H1 (cell line): ENCODE measurements around the gene ADAMTS17. TPM values are rescaled to one million over a fixed set of nuclear protein-coding genes. Genes with fewer than 3 reads are reported as not detected.

Source experiments
- CTCF ChIA-PET: fragments of 300-600 bp; sonication (Branson Sonifier 250); formaldehyde crosslinking; loops from one replicate; lab custom pipeline; 2021; ENCODE audit not compliant: partially characterized antibody; lab: Charles Lee
- POLR2A ChIA-PET: fragments of 300-600 bp; sonication (Branson Sonifier 250); formaldehyde crosslinking; loops from one replicate; lab custom pipeline; 2021; ENCODE audit warnings: inconsistent platforms; ENCODE audit not compliant: partially characterized antibody; lab: Charles Lee
- DNase-seq, 2 experiments: peaks; one replicate each; pipeline versions ENCODE4 v3.0.0 to v3.0.0-alpha.2; 2010 to 2022; ENCODE audit warnings: low spot score in 2 of 2, low read depth in 1 of 2, mixed read lengths in 1 of 2
- FAIRE-seq: peaks from 2 replicates; lab custom pipeline; 2011; peaks lifted over from hg19 to GRCh38; lab: Jason Lieb, UNC
- H2AFZ ChIP-seq: 2 replicates; pipeline ENCODE4 v1.8.1; 2012; ENCODE audit warnings: low read length, inconsistent platforms
- H2AK5ac ChIP-seq: 2 replicates; pipeline ENCODE4 v1.6.1; 2013; ENCODE audit warnings: low read depth, low read length
- H2BK120ac ChIP-seq: replicated peaks from 2 replicates; pipeline ENCODE3; 2013; ENCODE audit warnings: low read depth, low read length, inconsistent platforms
- H2BK12ac ChIP-seq: 2 replicates; pipeline ENCODE4 v1.6.1; 2013; ENCODE audit warnings: low read depth, low read length
- H2BK15ac ChIP-seq: 2 replicates; pipeline ENCODE4 v1.6.1; 2013; ENCODE audit warnings: low read length
- H2BK20ac ChIP-seq: 2 replicates; pipeline ENCODE4 v1.6.1; 2013; ENCODE audit warnings: low read length
- H2BK5ac ChIP-seq: 2 replicates; pipeline ENCODE4 v1.6.1; 2013; ENCODE audit warnings: low read depth, low read length
- H3K14ac ChIP-seq: 2 replicates; pipeline ENCODE4 v1.6.1; 2013; ENCODE audit warnings: inconsistent platforms; ENCODE audit not compliant: insufficient read length
- H3K18ac ChIP-seq: 2 replicates; pipeline ENCODE4 v1.6.1; 2013; ENCODE audit warnings: low read length; ENCODE audit errors: extremely low read depth
- H3K23ac ChIP-seq: 2 replicates; pipeline ENCODE4 v1.6.1; 2013; ENCODE audit warnings: inconsistent platforms; ENCODE audit not compliant: insufficient read length
- H3K23me2 ChIP-seq: 2 replicates; pipeline ENCODE4 v1.6.1; 2013; ENCODE audit warnings: low read depth, low read length
- H3K27ac ChIP-seq: 2 replicates; pipeline ENCODE4 v1.6.1; 2011; ENCODE audit warnings: low read depth, low read length, inconsistent platforms
- H3K27me3 ChIP-seq, 4 experiments: replicated peaks in 1 of 4; 1 replicate in 1 of 4; 2 replicates in 3 of 4; pipeline versions ENCODE4 v1.6.1 to v1.8.1; 2011 to 2013; ENCODE audit warnings: low read length in 3 of 4, mild to moderate bottlenecking in 3 of 4, inconsistent platforms in 2 of 4, mixed read lengths in 2 of 4, moderate library complexity in 1 of 4; ENCODE audit not compliant: control insufficient read depth in 3 of 4, insufficient read depth in 3 of 4; ENCODE audit errors: extremely low read depth in 1 of 4
- H3K36me3 ChIP-seq, 4 experiments: 2 replicates each; pipeline versions ENCODE4 v1.6.1 to v1.8.1; 2011 to 2013; ENCODE audit warnings: mild to moderate bottlenecking in 4 of 4, low read length in 3 of 4, moderate library complexity in 2 of 4, control low read depth in 1 of 4, inconsistent platforms in 1 of 4; ENCODE audit not compliant: insufficient read depth in 4 of 4, control insufficient read depth in 2 of 4
- H3K4ac ChIP-seq: replicated peaks from 2 replicates; pipeline ENCODE3; 2013; ENCODE audit warnings: low read length, low read depth, mixed read lengths, inconsistent platforms; ENCODE audit not compliant: insufficient read length
- H3K4me1 ChIP-seq, 4 experiments: replicated peaks in 1 of 4; 1 replicate in 1 of 4; 2 replicates in 3 of 4; pipeline versions ENCODE4 v1.6.1 to v1.8.1; 2011 to 2013; ENCODE audit warnings: low read length in 3 of 4, inconsistent platforms in 2 of 4, mixed read lengths in 1 of 4; ENCODE audit not compliant: insufficient read depth in 4 of 4, control insufficient read depth in 3 of 4
- H3K4me2 ChIP-seq, 2 experiments: 2 replicates each; pipeline versions ENCODE4 v1.6.1 to v1.8.1; 2011 to 2013; ENCODE audit warnings: low read depth in 2 of 2, low read length in 2 of 2, control low read depth in 1 of 2, inconsistent platforms in 1 of 2, mild to moderate bottlenecking in 1 of 2; ENCODE audit not compliant: insufficient read depth in 1 of 2
- H3K4me3 ChIP-seq, 4 experiments: fragments of 200-600, 300-600 bp in 1 of 4; sonication (generic), shearing (Covaris generic), sonication (Bioruptor Twin) in 1 of 4; 2 replicates each; pipeline versions ENCODE4 v1.5.1 to v1.8.1; 2011 to 2016; ENCODE audit warnings: low read length in 4 of 4, low read depth in 3 of 4, control low read depth in 2 of 4, inconsistent platforms in 2 of 4, mild to moderate bottlenecking in 2 of 4, mixed read lengths in 1 of 4, moderate library complexity in 1 of 4; ENCODE audit not compliant: insufficient read depth in 2 of 4; ENCODE audit errors: extremely low read depth in 1 of 4
- H3K56ac ChIP-seq: replicated peaks from 2 replicates; pipeline ENCODE3; 2013; ENCODE audit warnings: low read depth, mild to moderate bottlenecking, mixed read lengths, low read length, inconsistent platforms; ENCODE audit not compliant: insufficient read length
- H3K79me1 ChIP-seq: 2 replicates; pipeline ENCODE4 v1.6.1; 2013; ENCODE audit warnings: low read depth, low read length, control low read depth
- H3K79me2 ChIP-seq, 2 experiments: 2 replicates each; pipeline versions ENCODE4 v1.6.1 to v1.8.1; 2012 to 2013; ENCODE audit warnings: low read length in 2 of 2, mild to moderate bottlenecking in 2 of 2, inconsistent platforms in 1 of 2; ENCODE audit not compliant: insufficient read depth in 2 of 2, control insufficient read depth in 1 of 2
- H3K9ac ChIP-seq, 4 experiments: replicated peaks in 1 of 4; 1 replicate in 1 of 4; 2 replicates in 3 of 4; pipeline versions ENCODE4 v1.6.1 to v1.8.1; 2011 to 2013; ENCODE audit warnings: low read depth in 3 of 4, low read length in 3 of 4, control low read depth in 2 of 4, mild to moderate bottlenecking in 2 of 4, moderate library complexity in 2 of 4, inconsistent platforms in 1 of 4; ENCODE audit errors: extremely low read depth in 1 of 4
- H3K9me3 ChIP-seq, 2 experiments: 2 replicates each; pipeline versions ENCODE4 v1.6.1 to v1.8.1; 2012 to 2013; ENCODE audit warnings: mild to moderate bottlenecking in 2 of 2, moderate library complexity in 2 of 2, control low read depth in 1 of 2, inconsistent platforms in 1 of 2, low read depth in 1 of 2, low read length in 1 of 2, mixed read lengths in 1 of 2; ENCODE audit not compliant: insufficient read depth in 2 of 2
- H4K20me1 ChIP-seq, 2 experiments: replicated peaks in 1 of 2; 2 replicates each; pipeline versions ENCODE3 to v1.8.1; 2011 to 2013; ENCODE audit warnings: inconsistent platforms in 2 of 2, low read length in 2 of 2, mild to moderate bottlenecking in 1 of 2; ENCODE audit not compliant: insufficient read depth in 2 of 2, control insufficient read depth in 1 of 2
- H4K5ac ChIP-seq: 2 replicates; pipeline ENCODE4 v1.6.1; 2013; ENCODE audit warnings: low read length, low read depth, mixed read lengths, inconsistent platforms; ENCODE audit not compliant: insufficient read length
- H4K8ac ChIP-seq: 2 replicates; pipeline ENCODE4 v1.8.0; 2013; ENCODE audit warnings: mild to moderate bottlenecking, moderate library complexity, low read length, inconsistent platforms; ENCODE audit not compliant: insufficient read depth; ENCODE audit errors: extremely low read depth
- H4K91ac ChIP-seq: replicated peaks from 2 replicates; pipeline ENCODE3; 2013; ENCODE audit warnings: low read length, mixed read lengths, inconsistent platforms; ENCODE audit not compliant: insufficient read length
- BCL11A ChIP-seq, 2 experiments: IDR thresholded peaks; one replicate each; pipeline ENCODE4 v1.6.1; 2011; ENCODE audit warnings: low read depth in 2 of 2, low read length in 2 of 2, mild to moderate bottlenecking in 2 of 2
- CBX5 ChIP-seq: fragments of 300-800, 300-1000 bp; sonication (generic); IDR thresholded peaks from 2 replicates; pipeline ENCODE4 v1.7.1; 2016; ENCODE audit warnings: antibody characterized with exemption, low read length, low read depth
- E2F6 ChIP-seq: IDR thresholded peaks from 2 replicates; pipeline ENCODE4 v1.6.1; 2012; ENCODE audit warnings: inconsistent platforms
- MAFK ChIP-seq: IDR thresholded peaks from 2 replicates; pipeline ENCODE4 v1.6.1; 2012; ENCODE audit warnings: low read depth, mild to moderate bottlenecking, improper control_type of control experiment, low read length
- NRF1 ChIP-seq: IDR thresholded peaks from 2 replicates; pipeline ENCODE4 v1.6.1; 2011; ENCODE audit warnings: mild to moderate bottlenecking, low read depth, low read length, improper control_type of control experiment
- RNF2 ChIP-seq: fragments of 200-900, 300-1000 bp; sonication (generic); IDR thresholded peaks from 2 replicates; pipeline ENCODE4 v1.7.1; 2016; ENCODE audit warnings: borderline replicate concordance, low read depth, mild to moderate bottlenecking, antibody characterized with exemption, low read length; ENCODE audit not compliant: poor library complexity, severe bottlenecking; ENCODE audit errors: missing control alignments
- RXRA ChIP-seq: IDR thresholded peaks from 2 replicates; pipeline ENCODE4 v1.6.1; 2011; ENCODE audit warnings: low read depth, mild to moderate bottlenecking, low read length, moderate library complexity; ENCODE audit not compliant: insufficient read depth
- SAP30 ChIP-seq: fragments of 300-600 bp; sonication (generic); IDR thresholded peaks from 2 replicates; pipeline ENCODE4 v1.7.1; 2012; ENCODE audit warnings: low read length, moderate library complexity, mild to moderate bottlenecking, inconsistent platforms; ENCODE audit not compliant: insufficient read depth, insufficient replicate concordance
- SIN3A ChIP-seq, 2 experiments: IDR thresholded peaks in 1 of 2; conservative IDR thresholded peaks in 1 of 2; 2 replicates each; pipeline ENCODE4 v1.6.1; 2011 to 2012; ENCODE audit warnings: low read length in 2 of 2, improper control_type of control experiment in 1 of 2, low read depth in 1 of 2, mild to moderate bottlenecking in 1 of 2
- TBP ChIP-seq: IDR thresholded peaks from 2 replicates; pipeline ENCODE4 v1.6.1; 2011; ENCODE audit warnings: low read depth, low read length, improper control_type of control experiment
- ZNF274 ChIP-seq: IDR thresholded peaks from 2 replicates; pipeline ENCODE4 v1.7.0; 2012; ENCODE audit warnings: low read length, borderline replicate concordance; ENCODE audit errors: extremely low read depth
- WGBS, 2 experiments: shearing (Covaris generic) in 1 of 2; methylation state at CpG; one replicate each; pipeline versions ENCODE4 v1.1.6 to v1.1.7; 2013 to 2015; ENCODE audit warnings: low lambda C conversion rate in 2 of 2, mixed read lengths in 2 of 2, inconsistent platforms in 1 of 2, low coverage in 1 of 2, missing lambda C conversion rate in 1 of 2; ENCODE audit not compliant: insufficient replicate concordance in 2 of 2, insufficient coverage in 1 of 2, insufficient read length in 1 of 2; ENCODE audit errors: extremely low coverage in 1 of 2, missing lambda C conversion rate in 1 of 2; 5-methylcytosine and 5-hydroxymethylcytosine counted together
- polyA plus RNA-seq, 7 experiments: library from polyadenylated mRNA; depleted of rRNA in 3 of 7; stranded (reverse) in 5 of 7; unstranded in 2 of 7; fragments of >200 nt in 5 of 7; fragments of 200-250 nt in 2 of 7; gene quantifications; 1 replicate in 5 of 7; 2 replicates in 1 of 7; 4 replicates in 1 of 7; pipeline versions ENCODE4 v1.2.1 to v1.2.3, GENCODE V29; 2011 to 2013; ENCODE audit warnings: missing spikeins in 2 of 7, mixed read lengths in 2 of 7
- total RNA-seq: library from RNA; stranded (reverse); fragmentation: NEBNext Ultra II Directional; extraction: Animal tissue kit (Norgen Biotek cat#: 25700); gene quantifications from 2 replicates; pipeline ENCODE4 v1.2.1, GENCODE V29; 2021

The ADAMTS17 gene
- total and polyA plus RNA-seq, 2 of the 8 experiments (the other 6 are each of a cell fraction or from before 2014, with no cell fraction given), result 0.51 to 1.7 TPM

DNA sequence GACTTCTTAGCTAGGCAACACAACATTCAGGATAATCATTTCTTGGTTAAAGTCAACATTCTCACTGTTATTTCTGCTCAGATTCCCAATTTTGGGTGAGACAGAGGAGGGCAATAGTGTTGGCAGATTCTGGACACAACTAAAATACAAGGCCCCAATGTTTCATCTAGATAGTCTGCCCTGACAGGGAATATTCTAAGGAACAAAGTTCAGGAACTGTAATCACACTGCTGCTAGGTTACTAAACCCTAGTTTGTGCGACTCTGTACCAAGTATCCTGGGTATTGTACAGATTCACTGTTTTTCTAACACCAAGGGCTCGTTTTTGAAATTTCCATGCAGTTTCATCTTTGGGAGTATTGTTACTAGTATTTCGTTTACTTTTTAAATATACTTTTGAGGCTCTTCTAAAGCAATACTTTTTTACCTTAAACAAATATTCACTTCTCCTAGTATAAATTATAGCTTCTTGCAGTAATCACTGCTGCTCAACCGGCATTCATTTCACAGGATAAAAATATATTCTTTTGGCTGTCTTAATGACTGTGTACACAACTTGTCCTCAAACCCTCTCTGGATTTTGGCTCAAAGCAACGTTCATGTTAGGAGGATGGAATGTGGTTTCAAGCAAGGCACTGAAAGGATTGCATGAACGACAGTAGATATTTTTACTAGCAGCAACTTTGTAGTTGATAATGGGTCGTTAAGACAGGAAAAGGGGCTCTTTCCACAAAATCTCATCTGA is 167.4 kb downstream of the ADAMTS17 start:
- CTCF ChIA-PET, result interaction anchor here (0.5 to 1.1 kb wide), 3 partner anchors 164 to 260 kb away, joined by 3 to 6 read pairs (median 3); no protein-coding TSS in a partner anchor
- TF ChIP-seq NRF1, result no peak
- TF ChIP-seq MAFK, result no peak
- no peak for TF ChIP-seq TBP
- no peak for TF ChIP-seq BCL11A (IDR thresholded peaks at IDR 0.05; ENCODE audit: low read depth in 2 of 2, low read length in 2 of 2)
- TF ChIP-seq ZNF274, result no peak
- TF ChIP-seq RXRA, result no peak
- no peak for TF ChIP-seq E2F6
- no peak for TF ChIP-seq RNF2
- no peak for TF ChIP-seq SIN3A (conservative IDR thresholded peaks at IDR 0.05 in 1 of 2, IDR thresholded peaks at IDR 0.05 in 1 of 2; ENCODE audit: low read depth in 1 of 2, low read length in 2 of 2)
- no peak for TF ChIP-seq CBX5
- no peak for TF ChIP-seq SAP30

More for the DNA sequence above, 167.4 kb downstream of the ADAMTS17 start:
- Histone ChIP-seq H3K14ac (no peak overlapping the region), H4K8ac (no peak overlapping the region), H2BK5ac (no peak overlapping the region), H3K79me2 (no peaks in the 10 kb centered on the region), H2AK5ac (no peak overlapping the region), H3K4me3 (no peak overlapping the region), H3K56ac (no peak overlapping the region), H3K4me1 (no peaks in the 10 kb centered on the region), H3K9me3 (no peaks in the 10 kb centered on the region), H4K91ac (no peak overlapping the region), H4K5ac (no peak overlapping the region), H3K27ac (no peak overlapping the region), H4K20me1 (no peaks in the 10 kb centered on the region), H3K36me3 (no peaks in the 10 kb centered on the region), H2AFZ (no peak overlapping the region), H2BK12ac (no peak overlapping the region), H3K18ac (no peak overlapping the region), H2BK120ac (no peak overlapping the region), H3K4me2 (no peak overlapping the region), H3K79me1 (no peaks in the 10 kb centered on the region), H3K23ac (no peak overlapping the region), H3K4ac (no peak overlapping the region), H3K27me3 (no peaks in the 10 kb centered on the region), H3K9ac (no peak overlapping the region), H2BK20ac (no peak overlapping the region), H3K23me2 (no peaks in the 10 kb centered on the region), H2BK15ac (no peak overlapping the region)
- 90% methylated on average over 7 of the region's 7 CpGs; no CpG with 5 or more reads in 1 of the 2 experiments for WGBS, 2 experiments
- POLR2A ChIA-PET, result interaction anchor here (0.9 kb wide), 1 partner anchor 10 kb away, joined by 4 read pairs; no protein-coding TSS in a partner anchor
- FAIRE-seq (no peak), DNase-seq (no peak)
